Measurements from ENCODE around the gene KCNJ1.

Gene KCNJ1

DNA sequence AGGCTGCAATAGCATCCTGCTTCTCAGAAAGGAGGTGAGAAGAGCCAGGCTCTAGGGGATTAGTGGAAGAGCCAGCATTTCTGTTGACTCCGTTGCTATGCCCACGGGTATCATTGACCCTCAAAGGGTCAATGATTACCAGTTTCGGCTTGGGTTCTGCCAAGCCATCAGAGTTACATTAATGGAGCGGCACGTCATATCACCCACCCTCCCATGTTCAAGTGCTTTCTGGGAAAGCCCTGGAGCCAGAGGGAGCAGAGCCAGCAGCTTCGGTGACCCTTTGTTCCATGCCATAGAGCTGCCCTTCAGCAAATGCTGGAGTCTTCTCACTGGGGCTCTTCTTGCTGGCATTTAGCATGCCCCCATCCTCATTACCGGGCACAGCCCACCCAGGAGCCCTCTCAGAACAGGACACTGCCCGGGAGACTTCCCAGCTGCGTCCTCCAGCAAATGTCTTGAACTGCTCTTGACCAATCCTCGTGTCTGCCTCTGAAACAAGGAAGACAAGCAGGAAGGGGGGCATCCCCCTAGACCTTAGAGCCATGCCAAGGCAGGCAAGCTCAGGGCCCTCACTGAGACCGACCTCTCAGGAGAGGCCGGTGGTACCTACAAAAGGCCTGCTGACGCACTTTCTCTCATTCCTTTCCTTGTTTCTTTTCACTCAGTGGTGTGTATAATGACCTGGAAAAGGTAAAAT, 14.6 kb downstream of the KCNJ1 start:
- DNase-seq (ENCODE audit: low spot score) = no peak
- FAIRE-seq = no peak

DNA sequence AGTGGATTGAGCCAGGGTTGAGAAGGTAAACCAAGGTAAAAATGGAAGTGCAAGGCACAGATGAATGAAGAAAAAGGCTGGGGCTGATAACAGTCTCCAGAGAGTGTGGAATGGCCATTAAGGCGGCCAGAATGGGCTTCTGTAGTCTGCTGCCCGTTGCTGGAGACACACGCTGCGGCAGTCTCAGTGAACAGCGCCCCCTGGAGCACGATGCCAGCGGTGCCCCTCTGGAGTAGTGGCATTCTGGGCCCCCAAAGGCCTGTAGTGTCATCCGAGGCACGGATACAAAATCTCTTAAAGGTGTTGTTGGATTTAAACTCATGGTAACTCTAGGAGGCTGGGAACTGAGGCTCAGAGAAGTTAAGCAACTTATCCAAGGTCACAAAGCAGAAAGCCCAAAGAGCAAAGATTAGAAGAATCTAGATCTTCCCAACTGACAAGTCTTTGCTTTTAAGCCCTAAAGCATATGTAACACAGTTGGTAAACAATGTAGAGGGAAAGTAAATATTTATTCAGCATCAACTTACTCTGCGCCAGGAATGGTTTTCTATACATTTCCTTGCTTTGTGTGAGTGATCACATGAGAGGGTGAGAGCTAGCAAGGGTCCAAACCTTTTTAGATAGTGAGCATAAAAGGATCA, 18.2 kb downstream of the KCNJ1 start:
- FAIRE-seq = no peak
- peak; percentile 36 for DNase-seq (ENCODE audit: low spot score)

DNA sequence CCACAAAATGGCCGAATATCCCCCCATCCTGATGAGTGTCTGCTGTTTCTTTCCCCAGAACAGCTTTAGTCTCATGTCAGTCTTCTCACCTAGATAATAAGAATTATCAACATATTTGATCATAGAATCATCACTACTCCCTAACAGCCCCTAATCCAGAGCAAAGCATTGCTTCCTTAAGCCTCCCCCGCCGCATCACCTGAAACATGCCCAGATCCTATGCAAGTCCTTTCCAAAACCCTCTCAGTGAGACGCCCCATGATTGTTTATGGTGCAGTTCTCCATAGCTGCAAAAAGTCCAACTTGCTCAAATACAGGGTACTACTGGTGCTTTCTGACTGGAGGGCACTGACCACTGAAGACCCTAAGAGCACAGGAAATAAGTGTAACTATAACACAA, 20.1 kb downstream of the KCNJ1 start:
- DNase-seq (ENCODE audit: low spot score) (no peak), FAIRE-seq (no peak)

DNA sequence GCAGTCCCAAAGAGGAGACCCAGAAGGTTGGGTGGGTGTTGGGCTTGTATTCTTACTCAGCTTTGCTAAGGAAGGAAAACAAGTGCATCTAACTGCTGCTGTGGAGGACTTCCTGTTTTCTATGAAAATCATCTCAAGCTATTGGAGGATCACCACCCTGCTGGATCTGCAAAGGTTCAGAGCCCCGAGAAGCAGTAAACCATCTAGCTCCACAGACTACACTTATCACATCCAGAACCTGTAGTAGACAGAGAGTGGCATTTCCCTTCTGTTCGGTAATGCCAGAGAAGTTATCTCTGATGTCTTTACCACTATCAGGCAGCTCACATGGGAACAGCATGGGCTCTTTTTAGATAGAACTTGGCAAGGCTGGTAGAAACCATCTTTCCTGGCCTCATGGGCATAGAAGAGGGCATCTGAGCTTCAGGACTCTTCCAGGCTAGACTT, 21.7 kb downstream of the KCNJ1 start:
- FAIRE-seq (no peak), DNase-seq (ENCODE audit: low spot score) (no peak)

DNA sequence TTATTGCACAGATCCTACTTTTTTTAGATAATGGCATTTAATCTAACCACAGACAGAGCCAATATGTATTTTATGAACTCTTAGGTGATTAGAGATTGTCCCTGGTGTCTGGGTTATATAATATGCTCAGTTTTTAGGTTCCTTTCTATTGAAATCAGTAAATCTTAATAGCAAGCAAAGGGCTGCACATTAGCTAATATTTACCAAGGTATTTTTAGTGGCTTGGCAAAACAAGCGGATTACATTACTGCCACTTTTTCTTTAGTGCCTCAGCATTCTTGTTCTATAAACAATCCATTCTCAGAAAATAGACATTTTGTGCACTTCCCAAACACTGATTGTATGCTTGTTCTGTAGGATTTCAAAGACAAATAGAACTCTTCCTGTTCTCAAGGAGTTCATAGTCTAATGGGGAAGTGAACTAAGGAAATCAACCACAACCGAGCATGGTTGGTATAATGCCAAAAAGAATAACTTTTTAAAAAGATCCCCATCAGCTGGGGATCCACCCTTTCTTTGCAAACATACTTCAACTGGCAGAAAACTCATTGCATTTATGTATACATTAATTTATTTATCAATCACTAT, 23.8 kb downstream of the KCNJ1 start:
- FAIRE-seq (no peak), DNase-seq (ENCODE audit: low spot score) (no peak)

DNA sequence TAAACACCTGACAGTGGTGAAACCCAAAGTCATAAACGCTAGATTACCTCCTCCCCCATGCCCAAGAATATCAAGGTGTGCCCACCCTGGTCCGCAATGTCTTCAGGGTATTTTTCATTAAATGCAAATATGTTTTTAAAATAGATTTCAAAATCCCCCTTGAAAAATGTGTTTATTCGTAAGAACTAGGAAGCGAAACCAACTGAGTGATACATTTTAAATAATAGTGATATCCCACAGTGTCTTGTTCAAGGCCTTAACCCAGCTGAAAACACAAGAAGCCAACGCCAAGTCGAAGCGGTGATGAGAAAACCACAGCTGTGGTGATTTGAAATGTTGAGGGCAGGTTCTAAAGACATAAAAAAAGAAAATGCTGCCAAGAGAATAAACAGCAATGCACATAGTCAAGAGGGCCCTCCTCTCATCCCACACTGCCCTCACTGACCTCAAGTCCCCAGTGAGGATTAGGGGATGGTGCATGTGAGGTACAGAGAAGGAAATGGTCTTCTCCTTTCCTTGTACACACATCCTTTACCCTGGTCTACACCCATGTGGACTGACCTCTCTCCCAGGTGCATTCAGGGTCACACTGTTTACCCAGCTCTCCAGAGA, 25.5 kb downstream of the KCNJ1 start:
- no peak for FAIRE-seq
- DNase-seq (ENCODE audit: low spot score) = no peak

DNA sequence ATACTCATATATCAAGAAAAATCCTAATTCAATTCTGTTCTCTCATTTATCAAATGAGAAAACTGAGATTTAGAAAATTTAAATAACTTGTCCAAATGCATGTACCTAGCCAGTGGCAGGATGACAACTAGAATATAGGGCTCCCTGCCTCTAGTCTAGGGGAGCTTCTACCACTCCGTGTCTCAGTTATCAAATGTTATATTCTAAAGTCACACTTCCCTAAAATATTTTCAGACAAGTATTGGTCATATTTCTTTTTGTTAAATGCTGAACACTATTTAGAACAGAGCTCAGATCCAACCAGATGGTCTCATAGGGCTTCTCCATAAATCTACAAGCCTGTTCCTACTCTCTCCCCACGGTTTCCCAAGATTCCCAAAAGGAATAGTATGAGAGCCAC, 26.3 kb downstream of the KCNJ1 start:
- FAIRE-seq (no peak), DNase-seq (ENCODE audit: low spot score) (no peak)

DNA sequence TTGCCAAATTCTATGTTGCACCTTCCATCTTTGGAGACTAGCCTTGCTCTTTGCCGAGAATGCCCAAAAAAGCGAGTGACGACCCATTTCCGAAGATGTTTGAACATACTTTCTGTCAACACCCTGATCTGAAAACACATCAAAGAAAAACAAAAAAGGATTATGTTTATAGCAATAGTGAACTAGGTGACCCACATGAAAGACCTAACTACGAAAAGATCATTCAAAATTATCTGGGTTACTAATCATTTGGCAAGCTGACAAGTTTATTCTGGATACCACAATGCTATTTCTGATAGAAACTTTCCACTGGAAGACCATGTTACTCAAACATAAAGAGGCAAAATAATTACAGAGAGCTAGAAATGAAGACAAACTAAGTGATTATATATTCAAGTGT, 27.0 kb downstream of the KCNJ1 start:
- no peak for DNase-seq (ENCODE audit: low spot score)
- FAIRE-seq = no peak

DNA sequence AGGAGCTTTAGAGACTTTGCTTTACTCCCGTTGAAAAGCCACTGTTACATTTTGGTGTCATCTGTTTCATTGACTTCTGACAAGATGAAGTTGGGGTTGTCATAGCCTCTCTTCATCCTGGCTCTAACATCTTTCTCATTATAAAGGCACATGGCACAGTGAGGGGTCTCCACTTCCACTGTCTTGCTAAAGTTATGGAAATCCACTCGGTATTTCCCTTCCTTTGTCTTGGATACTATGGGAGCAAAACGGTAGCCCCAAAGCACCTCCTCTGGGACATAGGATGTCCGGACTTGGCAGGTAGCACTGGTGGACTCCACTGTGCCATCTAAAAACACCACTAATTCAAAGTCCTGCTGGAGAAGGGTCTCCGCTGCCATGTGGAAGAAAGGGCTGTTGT, 28.0 kb downstream of the KCNJ1 start:
- DNase-seq (ENCODE audit: low spot score) (no peak), FAIRE-seq (no peak)

DNA sequence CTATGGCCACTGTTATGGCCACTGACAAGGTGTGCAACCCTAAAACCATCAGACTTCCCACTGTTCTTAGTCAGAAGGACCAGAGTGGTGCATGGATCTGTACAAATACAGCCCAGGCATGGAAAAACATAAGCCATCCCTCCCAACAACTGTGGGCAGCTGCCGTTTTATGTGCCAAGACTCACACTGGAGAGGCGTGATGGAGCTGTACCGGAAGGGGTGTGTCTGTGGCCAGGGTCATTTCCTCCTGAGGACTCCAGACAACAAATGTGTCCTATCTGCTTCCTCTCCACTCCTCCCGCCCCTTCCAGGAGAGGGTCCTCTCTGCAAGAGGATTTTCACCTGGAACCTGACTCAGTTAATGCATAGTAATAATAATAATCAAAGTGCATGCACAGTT, 29.5 kb downstream of the KCNJ1 start:
- no peak for DNase-seq (ENCODE audit: low spot score)
- FAIRE-seq = no peak

DNA sequence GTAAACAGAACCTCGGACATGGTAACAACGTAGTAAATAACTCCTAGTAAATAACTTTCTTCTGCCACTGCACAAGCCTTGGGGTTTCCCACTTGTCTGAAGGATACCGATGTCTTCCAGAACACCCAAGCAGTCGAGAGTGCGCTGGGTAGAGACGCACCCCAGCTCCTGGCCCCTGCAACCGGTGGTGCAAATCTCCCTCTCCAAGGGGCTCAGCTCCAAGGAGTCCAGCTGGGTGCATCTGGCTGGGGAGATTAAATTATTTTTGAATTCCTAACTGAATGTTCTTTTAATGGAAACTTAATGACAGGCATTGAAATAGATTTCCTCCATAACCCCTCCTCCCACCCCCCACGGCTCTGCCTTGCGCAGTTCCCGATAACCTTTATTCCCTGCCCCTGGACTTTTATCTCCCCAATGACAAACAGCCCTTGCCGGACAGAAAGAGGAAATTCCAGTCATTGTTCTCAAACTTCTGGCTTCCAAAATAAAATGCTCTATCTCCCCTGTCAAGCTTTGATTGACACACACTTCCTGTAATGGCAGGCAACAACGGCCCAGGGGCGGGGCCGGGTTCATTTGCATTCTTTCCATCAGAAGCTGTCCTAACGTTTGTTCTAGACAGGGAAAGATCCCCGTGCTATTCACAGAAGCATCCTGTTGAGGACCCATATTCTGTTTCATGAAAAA, 31.2 kb downstream of the KCNJ1 start:
- no peak for DNase-seq (ENCODE audit: low spot score)
- no peak for FAIRE-seq

DNA sequence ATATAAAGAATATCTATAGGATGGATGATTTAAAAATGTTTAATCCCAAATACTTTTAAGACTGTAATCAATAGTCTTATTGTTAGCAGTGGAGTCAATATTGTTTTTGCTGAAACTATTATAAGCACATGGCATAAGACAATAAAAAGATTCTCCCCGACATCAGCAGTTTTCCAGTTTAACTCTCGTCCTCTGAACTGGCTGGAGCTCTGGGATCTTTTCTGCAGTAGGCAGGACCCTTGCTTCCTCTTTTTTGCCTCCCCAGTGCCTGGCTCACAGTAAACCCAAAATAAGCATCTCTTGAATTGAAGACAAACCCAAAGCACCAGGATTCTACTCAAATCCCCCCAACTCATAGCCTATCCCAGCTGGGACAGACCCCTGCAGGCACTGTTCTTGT, 32.9 kb downstream of the KCNJ1 start:
- DNase-seq (ENCODE audit: low spot score) = no peak
- FAIRE-seq = no peak

DNA sequence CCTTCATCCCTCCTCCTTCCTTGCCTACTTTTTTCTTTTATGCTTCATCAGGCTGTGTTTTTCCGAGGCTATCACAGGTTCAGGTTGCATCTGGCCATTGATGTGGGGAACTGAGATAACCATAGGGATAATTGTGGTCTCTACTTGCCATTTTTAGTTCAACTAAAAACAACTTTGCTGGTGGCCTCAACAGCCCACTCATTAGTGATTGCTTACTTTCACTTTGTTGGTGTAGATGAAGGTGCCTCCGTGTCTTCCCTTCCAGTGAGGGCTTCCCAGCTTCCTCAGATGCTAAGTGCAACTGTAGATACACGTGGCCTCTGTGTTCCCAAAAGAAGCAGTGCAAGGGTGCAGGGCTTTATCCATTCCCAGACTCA, 35.0 kb downstream of the KCNJ1 start:
- DNase-seq (ENCODE audit: low spot score) (no peak), FAIRE-seq (no peak)

DNA sequence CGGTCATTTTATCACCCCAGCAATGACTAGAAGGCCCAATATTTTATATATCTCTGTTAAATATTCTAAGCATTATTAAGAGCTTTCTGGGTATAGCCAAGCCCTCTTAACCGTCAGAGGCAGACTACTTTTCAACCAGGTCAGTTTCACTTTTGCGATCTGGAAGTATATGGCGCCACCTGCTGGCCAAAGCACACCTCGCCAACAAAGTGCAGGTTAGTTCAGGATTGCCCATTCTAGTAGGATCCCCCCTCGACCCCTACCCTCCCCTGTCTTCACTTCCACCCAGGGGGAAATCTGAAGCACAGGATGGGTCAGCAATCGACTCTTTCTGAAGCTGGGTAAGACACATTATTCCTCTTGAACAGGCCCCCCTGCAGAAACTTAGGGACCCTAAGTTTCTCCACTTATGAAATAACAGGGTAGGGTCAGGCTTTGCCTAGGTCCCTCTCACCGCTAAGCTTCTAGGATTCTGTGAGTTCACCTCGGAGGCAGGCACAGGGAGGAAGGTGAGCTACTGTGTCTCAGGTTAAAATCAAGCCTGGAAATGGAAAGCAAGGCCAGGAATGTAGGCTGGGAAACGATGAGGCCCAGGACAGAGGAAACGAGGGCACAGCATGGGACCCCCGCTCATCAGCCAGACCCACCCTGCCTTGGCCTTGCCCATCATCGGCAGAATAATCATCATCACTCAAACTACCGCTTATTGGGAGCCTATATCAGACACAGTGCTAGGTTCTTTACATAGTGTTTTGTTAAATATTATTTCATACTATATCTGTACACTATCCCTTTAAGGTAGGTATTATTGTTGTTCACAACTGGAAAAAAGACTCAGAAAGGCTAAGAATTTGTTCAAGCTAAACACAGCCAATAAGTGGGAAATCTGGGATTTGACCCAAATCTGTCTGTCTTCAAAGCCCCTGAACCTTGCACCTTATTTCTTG, 35.6 kb downstream of the KCNJ1 start:
- no peak for FAIRE-seq
- DNase-seq (ENCODE audit: low spot score) = peak; percentile 58

DNA sequence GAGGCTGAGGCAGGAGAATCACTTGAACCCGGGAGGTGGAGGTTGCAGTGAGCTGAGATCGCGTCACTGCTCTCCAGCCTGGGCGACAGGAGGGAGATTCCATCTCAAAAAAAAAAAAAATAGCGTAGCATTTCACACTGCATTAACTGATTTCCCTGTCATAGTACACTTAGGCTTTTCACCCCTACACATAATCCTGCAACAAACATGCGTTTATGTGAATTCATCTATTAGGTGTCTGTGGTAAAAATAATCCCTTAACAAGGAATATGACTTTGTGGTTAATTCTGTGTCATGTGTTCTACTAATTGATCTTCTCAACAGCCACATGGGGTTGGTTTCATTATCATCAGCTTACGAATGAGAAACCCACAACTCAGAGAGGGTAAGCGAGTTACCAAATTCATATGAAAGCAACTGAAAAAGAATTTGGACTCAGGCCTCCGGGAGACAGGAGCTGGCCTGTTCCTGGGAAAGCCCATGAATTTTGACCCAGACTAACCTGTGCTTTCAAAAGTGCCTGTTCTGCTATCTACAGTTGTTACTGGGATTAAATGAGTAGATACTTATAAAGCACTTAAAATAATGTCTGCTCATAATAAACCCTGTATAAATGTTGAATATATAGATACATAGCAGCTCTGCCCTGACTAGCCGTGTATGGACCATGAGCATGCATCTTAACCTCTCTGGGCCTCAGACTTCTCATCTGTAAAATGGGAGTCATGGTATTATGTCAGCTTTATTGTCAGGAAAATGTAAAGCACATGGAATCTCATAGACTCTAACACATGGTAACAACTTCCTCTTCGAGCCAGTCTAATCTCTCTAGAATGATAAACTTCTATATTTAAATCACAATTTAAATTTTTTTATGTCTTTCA, 36.6 kb downstream of the KCNJ1 start:
- DNase-seq (ENCODE audit: low spot score) (no peak), FAIRE-seq (no peak)

DNA sequence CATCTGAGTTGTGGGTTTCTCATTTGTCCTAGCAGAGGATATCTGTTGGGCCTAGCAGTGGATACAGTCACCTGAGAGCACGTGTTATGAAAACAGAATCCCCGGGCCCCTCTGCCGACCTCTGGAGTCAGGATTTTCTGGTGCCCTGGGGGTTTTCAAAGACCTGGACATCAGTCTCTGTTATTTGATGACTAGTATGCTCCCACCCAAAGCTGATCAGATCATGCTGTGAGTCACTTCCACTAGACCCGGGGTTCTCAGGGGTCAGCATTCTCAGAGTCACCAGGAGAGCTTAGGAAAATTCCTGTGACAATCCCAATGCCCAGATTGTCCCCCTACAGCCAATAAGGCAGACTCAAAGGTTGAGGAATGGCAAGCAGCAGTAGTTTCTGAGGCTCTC, 38.7 kb downstream of the KCNJ1 start:
- no peak for DNase-seq (ENCODE audit: low spot score)
- FAIRE-seq = no peak

DNA sequence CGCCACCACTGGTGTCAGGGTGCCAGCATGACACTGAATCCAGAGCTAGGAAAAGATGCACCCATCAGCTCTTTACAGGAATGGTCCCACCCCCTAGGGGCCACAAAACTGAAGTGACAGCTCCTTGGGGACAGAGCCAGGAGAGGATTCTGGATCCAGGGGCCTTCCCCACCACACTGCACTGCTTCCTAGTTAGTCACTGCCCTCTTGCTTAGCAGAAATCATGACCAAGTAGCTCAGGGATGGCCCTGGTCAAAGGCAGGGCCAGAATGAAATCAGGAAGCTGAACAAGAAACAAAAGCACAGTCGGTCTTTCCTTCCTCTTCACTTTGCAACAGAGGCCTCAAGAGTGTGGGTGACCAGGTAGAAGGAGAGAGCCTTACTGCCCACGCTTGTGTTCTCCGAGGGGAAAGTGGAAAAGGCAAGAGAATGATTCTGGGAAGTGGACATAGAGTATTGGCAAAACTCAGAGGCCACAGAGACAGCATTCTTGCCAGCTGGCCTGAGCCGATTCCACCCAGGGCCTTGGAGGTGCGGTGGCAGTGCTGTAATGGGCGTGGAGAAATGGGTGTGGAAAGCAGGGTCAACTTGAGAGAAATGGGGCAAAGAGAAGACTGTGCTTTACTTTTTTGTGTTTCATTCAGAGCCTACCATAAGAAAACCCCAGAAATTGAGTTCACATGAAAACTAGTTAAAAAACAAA, 39.8 kb downstream of the KCNJ1 start:
- DNase-seq (ENCODE audit: low spot score) (no peak), FAIRE-seq (no peak)

DNA sequence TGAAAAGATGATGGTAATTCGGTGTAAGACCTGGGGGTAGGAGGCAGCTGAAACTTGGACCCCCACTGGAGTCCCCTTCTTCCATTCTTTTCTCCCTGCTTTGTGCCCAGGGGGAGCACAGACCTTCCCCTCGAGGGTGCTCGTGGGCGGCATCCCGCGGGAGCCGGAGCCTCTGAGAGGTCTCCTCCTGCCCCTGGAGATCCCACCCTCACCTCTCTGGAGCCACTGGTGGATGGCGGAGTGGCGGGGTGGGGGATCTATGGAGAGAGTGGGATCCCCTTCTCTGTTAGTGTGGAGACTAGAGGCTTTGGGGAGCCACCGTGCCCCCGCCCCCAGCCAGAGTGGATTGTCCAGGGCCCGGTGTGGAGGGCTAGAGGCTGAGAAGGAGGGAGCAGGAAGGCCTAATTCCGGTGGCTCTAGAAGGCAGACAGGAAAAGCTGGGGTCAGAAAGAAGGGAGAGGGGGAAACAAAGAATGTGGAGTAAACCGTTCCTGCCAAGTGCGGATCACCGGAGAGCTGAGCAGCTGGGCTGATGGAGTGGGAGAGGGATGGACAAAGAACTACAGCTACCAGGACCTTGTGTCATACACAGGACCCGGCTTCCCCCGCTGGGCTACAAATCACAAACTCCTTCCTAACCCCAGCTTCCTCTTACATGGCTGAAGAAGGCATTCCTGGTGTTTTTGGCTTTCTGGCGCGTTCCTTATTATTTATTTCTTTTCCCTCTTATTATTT, 41.9 kb downstream of the KCNJ1 start:
- DNase-seq (ENCODE audit: low spot score) (no peak), FAIRE-seq (no peak)

All from urothelium cell line (cell line).